Measurements from ENCODE around the gene KCNAB2. TPM values are rescaled to one million over a fixed set of nuclear protein-coding genes. Genes with fewer than 3 reads are reported as not detected.
A peak's percentile ranks its signal among the peaks of the same experiment; 100 is the strongest.
"Not testable (repeated sequence)": the region's sequence is repeated elsewhere in the genome, so short reads cannot be mapped to it uniquely, and the experiment has no call there.

Gene KCNAB2
- total and polyA plus RNA-seq, 9 donors = 2.4 to 7.8 (median 5.4) TPM

- WGBS (ENCODE audit: insufficient coverage) = 40% methylated on average over 6 of the region's 8 CpGs
- Histone ChIP-seq H3K27me3 (ENCODE audit: control insufficient read depth, insufficient read depth, low read length) (peaks cover 7% of the 10 kb centered on the region), H3K27ac (ENCODE audit: low read length) (no peak overlapping the region), H3K4me3 (ENCODE audit: low read length) (no peak overlapping the region), H3K36me3 (ENCODE audit: control insufficient read depth, insufficient read depth, low read length) (no peaks in the 10 kb centered on the region), H3K4me1 (ENCODE audit: control insufficient read depth, insufficient read depth, low read length) (peaks cover under 1% of the 10 kb centered on the region), H3K9me3 (replicated peaks; ENCODE audit: control insufficient read depth, low read depth, low read length) (no peaks in the 10 kb centered on the region)
- no peak for DNase-seq
Measured at GRCh38 chr1:6053206-6053546, 7.5 kb downstream of the KCNAB2 start.

- Histone ChIP-seq H3K36me3 (ENCODE audit: control insufficient read depth, insufficient read depth, low read length) (no peaks in the 10 kb centered on the region), H3K27me3 (ENCODE audit: control insufficient read depth, insufficient read depth, low read length) (peaks cover 7% of the 10 kb centered on the region), H3K27ac (ENCODE audit: low read length) (no peak overlapping the region), H3K4me1 (ENCODE audit: control insufficient read depth, insufficient read depth, low read length) (peaks cover 9% of the 10 kb centered on the region), H3K9me3 (replicated peaks; ENCODE audit: control insufficient read depth, low read depth, low read length) (no peaks in the 10 kb centered on the region), H3K4me3 (ENCODE audit: low read length) (no peak overlapping the region)
- WGBS (ENCODE audit: insufficient coverage) = 77% methylated on average over 3 of the region's 6 CpGs
- no peak for DNase-seq
Measured at GRCh38 chr1:6054596-6054995, 8.9 kb downstream of the KCNAB2 start.

DNA sequence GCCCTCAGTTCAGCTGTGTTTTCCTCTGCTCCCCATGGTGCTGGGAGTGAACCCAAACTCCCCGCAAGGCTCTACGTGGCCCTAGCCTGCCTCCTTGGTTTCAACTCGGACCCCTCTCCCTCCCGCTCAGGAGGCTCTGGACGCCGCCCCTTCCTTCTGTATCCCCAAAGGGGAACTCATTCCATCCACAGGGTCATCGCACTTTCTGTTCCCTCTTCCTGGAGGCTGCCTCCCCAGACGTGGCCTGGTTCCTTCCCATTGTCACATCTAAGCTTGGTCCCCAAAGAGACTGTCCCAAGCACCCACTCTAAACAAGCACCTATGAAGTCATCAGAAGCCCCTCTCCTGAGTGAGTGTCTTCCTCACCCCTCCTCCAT is 10.9 kb downstream of the KCNAB2 start:
- no peaks in the 10 kb centered on the region for H3K9me3 ChIP-seq (replicated peaks; ENCODE audit: control insufficient read depth, low read depth, low read length)
- 57% methylated on average over 8 of the region's 8 CpGs for WGBS (ENCODE audit: insufficient coverage)
- H3K4me1 ChIP-seq (ENCODE audit: control insufficient read depth, insufficient read depth, low read length) = peaks cover 9% of the 10 kb centered on the region
- no peak overlapping the region for H3K27ac ChIP-seq (ENCODE audit: low read length)
- H3K4me3 ChIP-seq (ENCODE audit: low read length) = no peak overlapping the region
- H3K27me3 ChIP-seq (ENCODE audit: control insufficient read depth, insufficient read depth, low read length) = peaks cover 10% of the 10 kb centered on the region
- peak; percentile 32 for DNase-seq
- H3K36me3 ChIP-seq (ENCODE audit: control insufficient read depth, insufficient read depth, low read length) = no peaks in the 10 kb centered on the region

DNA sequence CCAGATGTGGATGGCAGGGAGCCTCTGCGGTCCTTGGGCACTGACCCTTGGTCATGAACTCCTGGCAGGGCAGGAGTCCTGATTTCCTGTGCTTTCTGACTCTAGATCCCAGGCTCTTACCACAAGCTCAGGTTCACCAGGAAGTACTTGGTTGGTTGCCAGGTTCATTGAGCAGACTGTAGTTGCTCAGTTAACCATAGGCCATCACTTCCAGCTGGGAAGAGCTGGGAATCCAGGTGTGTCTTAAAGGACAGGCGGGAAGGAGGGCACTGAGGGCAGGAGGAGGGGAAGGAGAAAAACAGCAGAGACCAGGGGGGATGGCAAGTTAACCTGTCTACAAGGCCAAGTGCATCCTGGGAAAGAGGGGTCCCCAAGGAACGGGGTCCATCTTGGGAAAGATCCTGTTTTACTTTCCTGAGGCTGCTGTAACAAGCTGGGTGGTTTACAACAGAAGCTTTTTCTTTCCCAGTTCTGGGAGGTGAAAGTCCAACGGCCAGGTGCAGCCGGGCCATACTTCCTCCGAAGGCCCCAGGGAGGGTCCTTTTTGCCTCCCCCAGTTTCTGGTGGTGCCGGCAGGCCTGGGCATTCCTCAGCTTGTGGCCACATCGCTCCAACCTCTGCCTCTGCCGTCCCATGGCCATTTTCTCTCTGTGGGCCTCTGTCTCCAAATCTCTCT is 11.6 kb downstream of the KCNAB2 start:
- 79% methylated on average over 9 of the region's 9 CpGs for WGBS (ENCODE audit: insufficient coverage)
- H3K9me3 ChIP-seq (replicated peaks; ENCODE audit: control insufficient read depth, low read depth, low read length) = no peaks in the 10 kb centered on the region
- DNase-seq = no peak
- no peak overlapping the region for H3K4me3 ChIP-seq (ENCODE audit: low read length)
- H3K27me3 ChIP-seq (ENCODE audit: control insufficient read depth, insufficient read depth, low read length) = peaks cover 10% of the 10 kb centered on the region
- no peaks in the 10 kb centered on the region for H3K36me3 ChIP-seq (ENCODE audit: control insufficient read depth, insufficient read depth, low read length)
- H3K4me1 ChIP-seq (ENCODE audit: control insufficient read depth, insufficient read depth, low read length) = peaks cover 9% of the 10 kb centered on the region
- no peak overlapping the region for H3K27ac ChIP-seq (ENCODE audit: low read length)

GRCh38 chr1:6059866-6060265 is 14.2 kb downstream of the KCNAB2 start:
- Histone ChIP-seq H3K27ac (ENCODE audit: low read length) (no peak overlapping the region), H3K27me3 (ENCODE audit: control insufficient read depth, insufficient read depth, low read length) (peaks cover 10% of the 10 kb centered on the region), H3K4me3 (ENCODE audit: low read length) (no peak overlapping the region), H3K9me3 (replicated peaks; ENCODE audit: control insufficient read depth, low read depth, low read length) (no peaks in the 10 kb centered on the region), H3K36me3 (ENCODE audit: control insufficient read depth, insufficient read depth, low read length) (no peaks in the 10 kb centered on the region), H3K4me1 (ENCODE audit: control insufficient read depth, insufficient read depth, low read length) (peaks cover 14% of the 10 kb centered on the region)
- no peak for DNase-seq
- 89% methylated on average over 9 of the region's 9 CpGs for WGBS (ENCODE audit: insufficient coverage)

- H3K27me3 ChIP-seq (ENCODE audit: control insufficient read depth, insufficient read depth, low read length) = peaks cover 19% of the 10 kb centered on the region
Measured at GRCh38 chr1:6062670-6063069, 17.0 kb downstream of the KCNAB2 start.

GRCh38 chr1:6063532-6064053 is 17.9 kb downstream of the KCNAB2 start:
- Histone ChIP-seq H3K4me1 (ENCODE audit: control insufficient read depth, insufficient read depth, low read length) (peaks cover 19% of the 10 kb centered on the region), H3K27me3 (ENCODE audit: control insufficient read depth, insufficient read depth, low read length) (peaks cover 17% of the 10 kb centered on the region)
- 75% methylated on average over 6 of the region's 7 CpGs for WGBS (ENCODE audit: insufficient coverage)

More at GRCh38 chr1:6062670-6063069, 17.0 kb downstream of the KCNAB2 start:
- DNase-seq = no peak
- Histone ChIP-seq H3K4me3 (ENCODE audit: low read length) (no peak overlapping the region), H3K9me3 (replicated peaks; ENCODE audit: control insufficient read depth, low read depth, low read length) (no peaks in the 10 kb centered on the region), H3K27ac (ENCODE audit: low read length) (no peak overlapping the region), H3K36me3 (ENCODE audit: control insufficient read depth, insufficient read depth, low read length) (no peaks in the 10 kb centered on the region), H3K4me1 (ENCODE audit: control insufficient read depth, insufficient read depth, low read length) (peaks cover 24% of the 10 kb centered on the region)
- 67% methylated on average over 1 of the region's 6 CpGs for WGBS (ENCODE audit: insufficient coverage)

GRCh38 chr1:6065093-6065858 is 19.6 kb downstream of the KCNAB2 start:
- DNase-seq = peak; percentile 72
- H3K36me3 ChIP-seq (ENCODE audit: control insufficient read depth, insufficient read depth, low read length) = no peaks in the 10 kb centered on the region
- peaks cover 15% of the 10 kb centered on the region for H3K27me3 ChIP-seq (ENCODE audit: control insufficient read depth, insufficient read depth, low read length)
- H3K9me3 ChIP-seq (replicated peaks; ENCODE audit: control insufficient read depth, low read depth, low read length) = no peaks in the 10 kb centered on the region
- H3K4me1 ChIP-seq (ENCODE audit: control insufficient read depth, insufficient read depth, low read length) = peaks cover 15% of the 10 kb centered on the region
- H3K4me3 ChIP-seq (ENCODE audit: low read length) = no peak overlapping the region
- WGBS (ENCODE audit: insufficient coverage) = 28% methylated on average over 19 of the region's 28 CpGs
- H3K27ac ChIP-seq (ENCODE audit: low read length) = no peak overlapping the region

More at GRCh38 chr1:6063532-6064053, 17.9 kb downstream of the KCNAB2 start:
- H3K4me3 ChIP-seq (ENCODE audit: low read length); H3K36me3 ChIP-seq (ENCODE audit: control insufficient read depth, insufficient read depth, low read length); H3K27ac ChIP-seq (ENCODE audit: low read length); DNase-seq; H3K9me3 ChIP-seq (replicated peaks; ENCODE audit: control insufficient read depth, low read depth, low read length): not testable (repeated sequence)

DNA sequence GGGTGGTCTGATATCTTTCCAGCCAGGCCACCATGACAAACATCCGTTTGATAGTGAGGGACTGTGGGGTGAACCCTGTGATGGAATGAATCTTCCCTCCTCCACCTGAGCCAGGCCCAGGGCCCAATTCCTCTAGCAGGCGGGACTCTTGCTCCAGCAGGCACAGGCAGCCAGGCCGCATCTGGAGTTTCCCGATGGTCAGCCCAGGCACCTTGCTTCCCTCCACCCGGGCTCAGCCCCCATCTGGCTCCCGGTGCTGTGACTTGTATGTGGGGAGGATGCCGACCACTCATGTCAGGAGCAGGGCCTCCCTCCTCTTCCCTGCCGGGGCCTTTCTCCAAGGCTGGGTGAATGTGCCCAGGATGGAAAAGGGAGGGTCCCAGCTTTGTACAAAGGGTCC is 21.0 kb downstream of the KCNAB2 start:
- Histone ChIP-seq H3K4me3 (ENCODE audit: low read length) (no peak overlapping the region), H3K9me3 (replicated peaks; ENCODE audit: control insufficient read depth, low read depth, low read length) (no peaks in the 10 kb centered on the region), H3K27ac (ENCODE audit: low read length) (no peak overlapping the region), H3K27me3 (ENCODE audit: control insufficient read depth, insufficient read depth, low read length) (peaks cover 15% of the 10 kb centered on the region), H3K36me3 (ENCODE audit: control insufficient read depth, insufficient read depth, low read length) (no peaks in the 10 kb centered on the region), H3K4me1 (ENCODE audit: control insufficient read depth, insufficient read depth, low read length) (peaks cover 22% of the 10 kb centered on the region)
- no peak for DNase-seq
- WGBS (ENCODE audit: insufficient coverage) = 66% methylated on average over 2 of the region's 8 CpGs

GRCh38 chr1:6068073-6068472 is 22.4 kb downstream of the KCNAB2 start:
- 70% methylated on average over 3 of the region's 5 CpGs for WGBS (ENCODE audit: insufficient coverage)
- DNase-seq = no peak
- no peaks in the 10 kb centered on the region for H3K36me3 ChIP-seq (ENCODE audit: control insufficient read depth, insufficient read depth, low read length)
- no peak overlapping the region for H3K4me3 ChIP-seq (ENCODE audit: low read length)
- H3K27me3 ChIP-seq (ENCODE audit: control insufficient read depth, insufficient read depth, low read length) = peaks cover 15% of the 10 kb centered on the region
- no peak overlapping the region for H3K27ac ChIP-seq (ENCODE audit: low read length)
- H3K4me1 ChIP-seq (ENCODE audit: control insufficient read depth, insufficient read depth, low read length) = peaks cover 27% of the 10 kb centered on the region
- H3K9me3 ChIP-seq (replicated peaks; ENCODE audit: control insufficient read depth, low read depth, low read length) = no peaks in the 10 kb centered on the region

Measured in muscle of leg (tissue), 11 donors.